NB4 (cell line): ENCODE measurements around the gene RASAL2.

ENCODE experiments used
- POLR2A ChIP-seq: IDR thresholded peaks from 2 replicates; pipeline ENCODE4 v1.6.1; 2011; ENCODE audit warnings: mild to moderate bottlenecking; ENCODE audit not compliant: insufficient read length; ENCODE audit errors: extremely low read depth
- TF ChIP-seq, protein P1 (sequence below): IDR thresholded peaks from one replicate; pipeline ENCODE4 v1.5.1; 2012; ENCODE audit warnings: low read depth, low read length

DNA sequence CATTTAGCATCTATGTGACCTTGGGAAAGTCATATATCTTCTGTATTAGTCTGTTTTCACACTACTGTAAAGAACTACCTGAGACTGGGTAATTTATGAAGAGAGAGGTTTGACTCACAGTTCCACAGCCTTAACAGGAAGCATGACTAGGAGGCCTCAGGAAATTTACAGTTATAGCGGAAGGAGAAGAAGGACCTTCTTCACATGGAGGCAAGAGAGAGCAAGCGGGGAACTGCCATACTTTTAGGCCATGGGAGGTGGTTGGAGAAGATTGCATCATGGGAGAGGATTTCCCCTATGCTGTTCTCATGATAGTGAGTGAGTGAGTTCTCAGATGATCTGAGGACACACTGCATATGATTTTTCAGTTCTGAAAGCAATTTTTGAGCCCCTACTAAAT lies 315.0 kb downstream of the RASAL2 start:
- TF ChIP-seq, protein P1, sequence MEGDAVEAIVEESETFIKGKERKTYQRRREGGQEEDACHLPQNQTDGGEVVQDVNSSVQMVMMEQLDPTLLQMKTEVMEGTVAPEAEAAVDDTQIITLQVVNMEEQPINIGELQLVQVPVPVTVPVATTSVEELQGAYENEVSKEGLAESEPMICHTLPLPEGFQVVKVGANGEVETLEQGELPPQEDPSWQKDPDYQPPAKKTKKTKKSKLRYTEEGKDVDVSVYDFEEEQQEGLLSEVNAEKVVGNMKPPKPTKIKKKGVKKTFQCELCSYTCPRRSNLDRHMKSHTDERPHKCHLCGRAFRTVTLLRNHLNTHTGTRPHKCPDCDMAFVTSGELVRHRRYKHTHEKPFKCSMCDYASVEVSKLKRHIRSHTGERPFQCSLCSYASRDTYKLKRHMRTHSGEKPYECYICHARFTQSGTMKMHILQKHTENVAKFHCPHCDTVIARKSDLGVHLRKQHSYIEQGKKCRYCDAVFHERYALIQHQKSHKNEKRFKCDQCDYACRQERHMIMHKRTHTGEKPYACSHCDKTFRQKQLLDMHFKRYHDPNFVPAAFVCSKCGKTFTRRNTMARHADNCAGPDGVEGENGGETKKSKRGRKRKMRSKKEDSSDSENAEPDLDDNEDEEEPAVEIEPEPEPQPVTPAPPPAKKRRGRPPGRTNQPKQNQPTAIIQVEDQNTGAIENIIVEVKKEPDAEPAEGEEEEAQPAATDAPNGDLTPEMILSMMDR, result no peak
- TF ChIP-seq POLR2A, result no peak
